B cell (primary cell): Measurements from ENCODE around the gene THBS3. TPM values are rescaled to one million over a fixed set of nuclear protein-coding genes. Genes with fewer than 3 reads are reported as not detected.

ENCODE experiments used
- ATAC-seq: fragments of 200-7000 bp; cut with Tn5 transposase; one replicate; pipeline ENCODE4 v1.10.0; 2021; ENCODE audit warnings: low read depth, mild to moderate bottlenecking, moderate number of reproducible peaks, moderate library complexity
- CTCF ChIA-PET: fragments of 350-600 bp; sonication (Branson Sonifier 250); formaldehyde crosslinking; loops from one replicate; lab custom pipeline; 2021; ENCODE audit warnings: antibody characterized with exemption, inconsistent platforms; lab: Charles Lee
- POLR2A ChIA-PET: fragments of 350-600 bp; sonication (Branson Sonifier 250); formaldehyde crosslinking; loops from one replicate; lab custom pipeline; 2021; ENCODE audit warnings: antibody characterized with exemption; lab: Charles Lee
- DNase-seq: peaks from one replicate; pipeline ENCODE4 v3.0.0; 2013
- H2AFZ ChIP-seq: 2 replicates; pipeline ENCODE4 v1.6.1; 2012; ENCODE audit warnings: mild to moderate bottlenecking, low read depth, low read length; ENCODE audit not compliant: insufficient read depth, poor library complexity, severe bottlenecking
- H3K27ac ChIP-seq, 2 donors: 1 replicate in 1 of 2; 2 replicates in 1 of 2; pipeline ENCODE4 v1.5.1; 2012 to 2013; ENCODE audit warnings: low read length in 2 of 2, mild to moderate bottlenecking in 2 of 2, moderate library complexity in 1 of 2
- H3K27me3 ChIP-seq, 4 experiments: fragments of 200-600 bp in 1 of 4; sonication (generic) in 1 of 4; replicated peaks in 1 of 4; 1 replicate in 2 of 4; 2 replicates in 2 of 4; pipeline versions ENCODE4 v1.6.1 to v1.7.0; 2013 to 2016; ENCODE audit warnings: low read length in 3 of 4, mild to moderate bottlenecking in 2 of 4, mixed read lengths in 1 of 4, moderate library complexity in 1 of 4; ENCODE audit not compliant: insufficient read depth in 4 of 4, control insufficient read depth in 3 of 4; ENCODE audit errors: control extremely low read depth in 1 of 4
- H3K36me3 ChIP-seq, 2 experiments: replicated peaks in 1 of 2; 1 replicate in 1 of 2; 2 replicates in 1 of 2; pipeline versions ENCODE4 v1.6.1 to v1.7.1; 2013; ENCODE audit warnings: low read length in 1 of 2; ENCODE audit not compliant: insufficient read depth in 2 of 2, control insufficient read depth in 1 of 2; ENCODE audit errors: control extremely low read depth in 1 of 2, extremely low read depth in 1 of 2
- H3K4me1 ChIP-seq, 2 donors: fragments of 200-600 bp in 1 of 2; sonication (generic) in 1 of 2; 1 replicate in 1 of 2; 2 replicates in 1 of 2; pipeline versions ENCODE4 v1.5.1 to v1.6.1; 2013 to 2017; ENCODE audit warnings: low read length in 2 of 2; ENCODE audit not compliant: control insufficient read depth in 2 of 2, insufficient read depth in 2 of 2
- H3K4me2 ChIP-seq: replicated peaks from 2 replicates; pipeline ENCODE3; 2012; ENCODE audit warnings: mild to moderate bottlenecking, low read depth, low read length; ENCODE audit not compliant: poor library complexity, severe bottlenecking
- H3K4me3 ChIP-seq, 5 experiments: fragments of 200-600 bp in 1 of 5; sonication (generic) in 1 of 5; 1 replicate in 3 of 5; 2 replicates in 2 of 5; pipeline versions ENCODE4 v1.5.1 to v1.7.0; 2011 to 2016; ENCODE audit warnings: low read length in 4 of 5, mild to moderate bottlenecking in 4 of 5, low read depth in 2 of 5, control low read depth in 1 of 5, moderate library complexity in 1 of 5; ENCODE audit not compliant: insufficient read depth in 1 of 5; ENCODE audit errors: control extremely low read depth in 1 of 5, extremely low read depth in 1 of 5
- H3K79me2 ChIP-seq: fragments of 200-600 bp; sonication (generic); one replicate; pipeline ENCODE4 v1.6.0; 2016; ENCODE audit warnings: low read length; ENCODE audit not compliant: control insufficient read depth, insufficient read depth
- H3K9ac ChIP-seq: fragments of 200-600 bp; sonication (generic); 2 replicates; pipeline ENCODE4 v1.6.1; 2017; ENCODE audit warnings: mild to moderate bottlenecking, low read length, moderate library complexity
- H3K9me3 ChIP-seq, 3 donors: one replicate each; pipeline versions ENCODE4 v1.6.1 to v1.7.1; 2013; ENCODE audit warnings: low read length in 2 of 3; ENCODE audit not compliant: control insufficient read depth in 2 of 3, insufficient read depth in 1 of 3; ENCODE audit errors: control extremely low read depth in 1 of 3
- H4K20me1 ChIP-seq: 2 replicates; pipeline ENCODE4 v1.6.0; 2012; ENCODE audit warnings: mild to moderate bottlenecking, low read length; ENCODE audit not compliant: insufficient read depth, control insufficient read depth, poor library complexity, severe bottlenecking
- H3K27ac Mint-ChIP-seq: one replicate; pipeline ENCODE4 v1.8.0; 2021; ENCODE audit warnings: mixed read lengths
- H3K27me3 Mint-ChIP-seq: one replicate; pipeline ENCODE4 v1.8.0; 2021; ENCODE audit warnings: mixed read lengths
- H3K4me1 Mint-ChIP-seq: one replicate; pipeline ENCODE4 v1.8.0; 2021; ENCODE audit warnings: mixed read lengths
- H3K4me3 Mint-ChIP-seq: one replicate; pipeline ENCODE4 v1.8.0; 2021; ENCODE audit warnings: mixed read lengths
- H3K9me3 Mint-ChIP-seq: one replicate; pipeline ENCODE4 v1.8.0; 2022; ENCODE audit warnings: mixed read lengths; ENCODE audit not compliant: insufficient read depth
- CTCF ChIP-seq: fragments of 200-600 bp; IDR thresholded peaks from one replicate; pipeline ENCODE4 v1.8.0; 2022; ENCODE audit warnings: antibody characterized with exemption, mild to moderate bottlenecking
- EZH2 ChIP-seq: IDR thresholded peaks from 2 replicates; pipeline ENCODE4 v1.6.1; 2012; ENCODE audit warnings: borderline replicate concordance, low read depth, mild to moderate bottlenecking, moderate library complexity, low read length; ENCODE audit not compliant: insufficient read depth, poor library complexity, severe bottlenecking
- WGBS: methylation state at CpG from one replicate; pipeline ENCODE4 v1.1.5; 2013; ENCODE audit warnings: missing lambda C conversion rate; ENCODE audit not compliant: insufficient coverage; 5-methylcytosine and 5-hydroxymethylcytosine counted together
- intact Hi-C: fragments of 100-400 bp; cut with micrococcal nuclease; formaldehyde crosslinking; loops from one replicate; pipeline ENCODE4 v1.10.0; 2022
- polyA plus RNA-seq: library from polyadenylated mRNA; depleted of rRNA; stranded (reverse); fragments of >200 nt; gene quantifications from 2 replicates; pipeline ENCODE4 v1.2.3, GENCODE V29; 2012
- total RNA-seq, 2 donors: library from RNA; stranded (reverse); fragments of 120-200 nt in 1 of 2; gene quantifications; 1 replicate in 1 of 2; 2 replicates in 1 of 2; pipeline versions ENCODE4 v1.2.3 to v1.2.4, GENCODE V29; 2013 to 2022

Gene THBS3
- total and polyA plus RNA-seq, 2 donors (not counting 1 experiment from before 2014, with no cell fraction given): 28.0 to 28.6 TPM

- 97% methylated on average over 19 of the region's 20 CpGs for WGBS
- POLR2A ChIA-PET: no interaction called here
- H3K27me3 Mint-ChIP-seq: no peaks in the 10 kb centered on the region
Measured at GRCh38 chr1:155196893-155197638, 10.6 kb downstream of the THBS3 start.

More at GRCh38 chr1:155196893-155197638, 10.6 kb downstream of the THBS3 start:
- Histone ChIP-seq H3K9ac (no peak overlapping the region), H3K4me3 (no peak overlapping the region), H3K9me3 (peaks cover 0 to 5% (median 0%) of the 10 kb centered on the region in 3 donors), H3K36me3 (no peaks in the 10 kb centered on the region), H3K4me1 (peaks cover 15 to 23% of the 10 kb centered on the region in 2 donors), H4K20me1 (no peaks in the 10 kb centered on the region), H3K4me2 (no peak overlapping the region), H2AFZ (no peak overlapping the region), H3K79me2 (no peaks in the 10 kb centered on the region), H3K27ac (no peak overlapping the region), H3K27me3 (peaks cover 0 to 19% (median 1%) of the 10 kb centered on the region in 4 experiments)
- TF ChIP-seq EZH2 (no peak), CTCF (no peak)
- DNase-seq (peak; percentile 22), ATAC-seq (no peak)
- H3K4me3 Mint-ChIP-seq: no peak overlapping the region
- intact Hi-C loops: no loop called here
- peaks cover 29% of the 10 kb centered on the region for H3K4me1 Mint-ChIP-seq
- H3K9me3 Mint-ChIP-seq: no peaks in the 10 kb centered on the region
- H3K27ac Mint-ChIP-seq: no peak overlapping the region
- CTCF ChIA-PET: interaction anchor here (7.7 kb wide), 1 partner anchor 21 kb away, joined by 196 read pairs; the partner anchor contains the start of genes KRTCAP2 and TRIM46
